ENCODE data around the gene SCGB1C1. TPM values are rescaled to one million over a fixed set of nuclear protein-coding genes. Genes with fewer than 3 reads are reported as not detected.
A peak's percentile ranks its signal among the peaks of the same experiment; 100 is the strongest.

Gene SCGB1C1
- total and polyA plus RNA-seq, 2 experiments from 2014 or later = not detected

- H3K4me1 Mint-ChIP-seq = peaks cover 4% of the 10 kb centered on the region; the same call in 1 of the 3 replicates
- H3K79me2 ChIP-seq (replicated peaks; ENCODE audit: insufficient read depth) = peaks cover 13% of the 10 kb centered on the region; the same call in 1 of the 2 replicates
- no peaks in the 10 kb centered on the region; the same call in 2 of the 3 replicates for H3K9me3 Mint-ChIP-seq
- no peaks in the 10 kb centered on the region for H3K9me2 ChIP-seq (ENCODE audit: insufficient read depth)
- peaks cover 63% of the 10 kb centered on the region for H3K36me3 Mint-ChIP-seq (ENCODE audit: low read depth)
- no peaks in the 10 kb centered on the region; the same call in none of the 2 replicates for H4K20me1 ChIP-seq (replicated peaks; ENCODE audit: insufficient read depth)
- H3K27ac Mint-ChIP-seq = 0 out of 2 replicates have a peak overlapping the region, but pooled peaks have one; percentile 16
- H3K4me1 ChIP-seq (ENCODE audit: insufficient read depth) = peaks cover 7% of the 10 kb centered on the region; the same call in 1 of the 2 replicates
- no peak overlapping the region for H3K27ac ChIP-seq (ENCODE audit: low read depth)
- H3K27me3 Mint-ChIP-seq (ENCODE audit: insufficient read depth, low read depth, poor library complexity) = peaks cover 8% of the 10 kb centered on the region
- no peak for DNase-seq (ENCODE audit: low spot score)
- TF ChIP-seq NANOG (IDR thresholded peaks at IDR 0.05; ENCODE audit: borderline replicate concordance) (no peak), ZNF331 (CRISPR knock-in tag; IDR thresholded peaks at IDR 0.05; ENCODE audit: low read depth) (no peak), EZH2phosphoT487 (IDR thresholded peaks at IDR 0.05; ENCODE audit: unreplicated experiment) (no peak), JUNB (IDR thresholded peaks at IDR 0.05; ENCODE audit: unreplicated experiment) (no peak), ZNF114 (CRISPR knock-in tag; IDR thresholded peaks at IDR 0.05) (no peak), POLR2AphosphoS5 (IDR thresholded peaks at IDR 0.05; ENCODE audit: low read depth) (no peak), CREB1 (CRISPR knock-in tag; IDR thresholded peaks at IDR 0.05; ENCODE audit: low read depth) (no peak), CTCF (conservative IDR thresholded peaks at IDR 0.05; ENCODE audit: low read depth in 2 of 2) (no peak), STAT1 (IDR thresholded peaks at IDR 0.05; ENCODE audit: unreplicated experiment) (no peak), EZH2 (IDR thresholded peaks at IDR 0.05; ENCODE audit: low read depth, unreplicated experiment) (no peak)
- TF ChIP-seq, protein P1, sequence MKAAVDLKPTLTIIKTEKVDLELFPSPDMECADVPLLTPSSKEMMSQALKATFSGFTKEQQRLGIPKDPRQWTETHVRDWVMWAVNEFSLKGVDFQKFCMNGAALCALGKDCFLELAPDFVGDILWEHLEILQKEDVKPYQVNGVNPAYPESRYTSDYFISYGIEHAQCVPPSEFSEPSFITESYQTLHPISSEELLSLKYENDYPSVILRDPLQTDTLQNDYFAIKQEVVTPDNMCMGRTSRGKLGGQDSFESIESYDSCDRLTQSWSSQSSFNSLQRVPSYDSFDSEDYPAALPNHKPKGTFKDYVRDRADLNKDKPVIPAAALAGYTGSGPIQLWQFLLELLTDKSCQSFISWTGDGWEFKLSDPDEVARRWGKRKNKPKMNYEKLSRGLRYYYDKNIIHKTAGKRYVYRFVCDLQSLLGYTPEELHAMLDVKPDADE (IDR thresholded peaks at IDR 0.05) = no peak
- TF ChIP-seq, protein P2, sequence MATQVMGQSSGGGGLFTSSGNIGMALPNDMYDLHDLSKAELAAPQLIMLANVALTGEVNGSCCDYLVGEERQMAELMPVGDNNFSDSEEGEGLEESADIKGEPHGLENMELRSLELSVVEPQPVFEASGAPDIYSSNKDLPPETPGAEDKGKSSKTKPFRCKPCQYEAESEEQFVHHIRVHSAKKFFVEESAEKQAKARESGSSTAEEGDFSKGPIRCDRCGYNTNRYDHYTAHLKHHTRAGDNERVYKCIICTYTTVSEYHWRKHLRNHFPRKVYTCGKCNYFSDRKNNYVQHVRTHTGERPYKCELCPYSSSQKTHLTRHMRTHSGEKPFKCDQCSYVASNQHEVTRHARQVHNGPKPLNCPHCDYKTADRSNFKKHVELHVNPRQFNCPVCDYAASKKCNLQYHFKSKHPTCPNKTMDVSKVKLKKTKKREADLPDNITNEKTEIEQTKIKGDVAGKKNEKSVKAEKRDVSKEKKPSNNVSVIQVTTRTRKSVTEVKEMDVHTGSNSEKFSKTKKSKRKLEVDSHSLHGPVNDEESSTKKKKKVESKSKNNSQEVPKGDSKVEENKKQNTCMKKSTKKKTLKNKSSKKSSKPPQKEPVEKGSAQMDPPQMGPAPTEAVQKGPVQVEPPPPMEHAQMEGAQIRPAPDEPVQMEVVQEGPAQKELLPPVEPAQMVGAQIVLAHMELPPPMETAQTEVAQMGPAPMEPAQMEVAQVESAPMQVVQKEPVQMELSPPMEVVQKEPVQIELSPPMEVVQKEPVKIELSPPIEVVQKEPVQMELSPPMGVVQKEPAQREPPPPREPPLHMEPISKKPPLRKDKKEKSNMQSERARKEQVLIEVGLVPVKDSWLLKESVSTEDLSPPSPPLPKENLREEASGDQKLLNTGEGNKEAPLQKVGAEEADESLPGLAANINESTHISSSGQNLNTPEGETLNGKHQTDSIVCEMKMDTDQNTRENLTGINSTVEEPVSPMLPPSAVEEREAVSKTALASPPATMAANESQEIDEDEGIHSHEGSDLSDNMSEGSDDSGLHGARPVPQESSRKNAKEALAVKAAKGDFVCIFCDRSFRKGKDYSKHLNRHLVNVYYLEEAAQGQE (IDR thresholded peaks at IDR 0.05; ENCODE audit: unreplicated experiment) = no peak
- TF ChIP-seq, protein P3, sequence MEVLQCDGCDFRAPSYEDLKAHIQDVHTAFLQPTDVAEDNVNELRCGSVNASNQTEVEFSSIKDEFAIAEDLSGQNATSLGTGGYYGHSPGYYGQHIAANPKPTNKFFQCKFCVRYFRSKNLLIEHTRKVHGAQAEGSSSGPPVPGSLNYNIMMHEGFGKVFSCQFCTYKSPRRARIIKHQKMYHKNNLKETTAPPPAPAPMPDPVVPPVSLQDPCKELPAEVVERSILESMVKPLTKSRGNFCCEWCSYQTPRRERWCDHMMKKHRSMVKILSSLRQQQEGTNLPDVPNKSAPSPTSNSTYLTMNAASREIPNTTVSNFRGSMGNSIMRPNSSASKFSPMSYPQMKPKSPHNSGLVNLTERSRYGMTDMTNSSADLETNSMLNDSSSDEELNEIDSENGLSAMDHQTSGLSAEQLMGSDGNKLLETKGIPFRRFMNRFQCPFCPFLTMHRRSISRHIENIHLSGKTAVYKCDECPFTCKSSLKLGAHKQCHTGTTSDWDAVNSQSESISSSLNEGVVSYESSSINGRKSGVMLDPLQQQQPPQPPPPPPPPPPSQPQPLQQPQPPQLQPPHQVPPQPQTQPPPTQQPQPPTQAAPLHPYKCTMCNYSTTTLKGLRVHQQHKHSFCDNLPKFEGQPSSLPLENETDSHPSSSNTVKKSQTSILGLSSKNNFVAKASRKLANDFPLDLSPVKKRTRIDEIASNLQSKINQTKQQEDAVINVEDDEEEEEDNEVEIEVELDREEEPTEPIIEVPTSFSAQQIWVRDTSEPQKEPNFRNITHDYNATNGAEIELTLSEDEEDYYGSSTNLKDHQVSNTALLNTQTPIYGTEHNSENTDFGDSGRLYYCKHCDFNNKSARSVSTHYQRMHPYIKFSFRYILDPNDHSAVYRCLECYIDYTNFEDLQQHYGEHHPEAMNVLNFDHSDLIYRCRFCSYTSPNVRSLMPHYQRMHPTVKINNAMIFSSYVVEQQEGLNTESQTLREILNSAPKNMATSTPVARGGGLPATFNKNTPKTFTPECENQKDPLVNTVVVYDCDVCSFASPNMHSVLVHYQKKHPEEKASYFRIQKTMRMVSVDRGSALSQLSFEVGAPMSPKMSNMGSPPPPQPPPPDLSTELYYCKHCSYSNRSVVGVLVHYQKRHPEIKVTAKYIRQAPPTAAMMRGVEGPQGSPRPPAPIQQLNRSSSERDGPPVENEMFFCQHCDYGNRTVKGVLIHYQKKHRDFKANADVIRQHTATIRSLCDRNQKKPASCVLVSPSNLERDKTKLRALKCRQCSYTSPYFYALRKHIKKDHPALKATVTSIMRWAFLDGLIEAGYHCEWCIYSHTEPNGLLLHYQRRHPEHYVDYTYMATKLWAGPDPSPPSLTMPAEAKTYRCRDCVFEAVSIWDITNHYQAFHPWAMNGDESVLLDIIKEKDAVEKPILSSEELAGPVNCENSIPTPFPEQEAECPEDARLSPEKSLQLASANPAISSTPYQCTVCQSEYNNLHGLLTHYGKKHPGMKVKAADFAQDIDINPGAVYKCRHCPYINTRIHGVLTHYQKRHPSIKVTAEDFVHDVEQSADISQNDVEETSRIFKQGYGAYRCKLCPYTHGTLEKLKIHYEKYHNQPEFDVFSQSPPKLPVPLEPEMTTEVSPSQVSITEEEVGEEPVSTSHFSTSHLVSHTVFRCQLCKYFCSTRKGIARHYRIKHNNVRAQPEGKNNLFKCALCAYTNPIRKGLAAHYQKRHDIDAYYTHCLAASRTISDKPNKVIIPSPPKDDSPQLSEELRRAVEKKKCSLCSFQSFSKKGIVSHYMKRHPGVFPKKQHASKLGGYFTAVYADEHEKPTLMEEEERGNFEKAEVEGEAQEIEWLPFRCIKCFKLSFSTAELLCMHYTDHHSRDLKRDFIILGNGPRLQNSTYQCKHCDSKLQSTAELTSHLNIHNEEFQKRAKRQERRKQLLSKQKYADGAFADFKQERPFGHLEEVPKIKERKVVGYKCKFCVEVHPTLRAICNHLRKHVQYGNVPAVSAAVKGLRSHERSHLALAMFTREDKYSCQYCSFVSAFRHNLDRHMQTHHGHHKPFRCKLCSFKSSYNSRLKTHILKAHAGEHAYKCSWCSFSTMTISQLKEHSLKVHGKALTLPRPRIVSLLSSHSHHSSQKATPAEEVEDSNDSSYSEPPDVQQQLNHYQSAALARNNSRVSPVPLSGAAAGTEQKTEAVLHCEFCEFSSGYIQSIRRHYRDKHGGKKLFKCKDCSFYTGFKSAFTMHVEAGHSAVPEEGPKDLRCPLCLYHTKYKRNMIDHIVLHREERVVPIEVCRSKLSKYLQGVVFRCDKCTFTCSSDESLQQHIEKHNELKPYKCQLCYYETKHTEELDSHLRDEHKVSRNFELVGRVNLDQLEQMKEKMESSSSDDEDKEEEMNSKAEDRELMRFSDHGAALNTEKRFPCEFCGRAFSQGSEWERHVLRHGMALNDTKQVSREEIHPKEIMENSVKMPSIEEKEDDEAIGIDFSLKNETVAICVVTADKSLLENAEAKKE (CRISPR knock-in tag; IDR thresholded peaks at IDR 0.05) = no peak
- no peaks in the 10 kb centered on the region for H3K27me3 ChIP-seq (ENCODE audit: insufficient read depth)
- no peak overlapping the region for H3K4me3 Mint-ChIP-seq
- no peak overlapping the region for H3K4me2 ChIP-seq
- H2AFZ ChIP-seq = no peak overlapping the region
- H3K4me3 ChIP-seq = no peak overlapping the region
- no peak for ATAC-seq
- peaks cover 9% of the 10 kb centered on the region for H3F3A ChIP-seq (replicated peaks; ENCODE audit: low read depth)
- H3K36me3 ChIP-seq (ENCODE audit: insufficient read depth) = peaks cover 8% of the 10 kb centered on the region
Measured at GRCh38 chr11:213111-213510, 20.2 kb downstream of the SCGB1C1 start.
